Endothelial cell of umbilical vein (primary cell): Measurements from ENCODE around the gene SPSB3. TPM values are rescaled to one million over a fixed set of nuclear protein-coding genes. Genes with fewer than 3 reads are reported as not detected.

Experiments
- BruUV-seq: library from RNA; stranded (reverse); fragments of 400-500 nt; replicated peaks from 2 replicates; lab custom pipeline; 2021; lab: Mats Ljungman, UMichigan
- CTCF ChIA-PET: fragments of 300-600, 350-600 bp; sonication (Branson Sonifier 250); formaldehyde crosslinking; loops from one replicate; lab custom pipeline; 2021; ENCODE audit warnings: antibody characterized with exemption, inconsistent platforms; lab: Charles Lee
- POLR2A ChIA-PET: fragments of 300-600, 350-600 bp; sonication (Branson Sonifier 250); formaldehyde crosslinking; loops from one replicate; lab custom pipeline; 2021; ENCODE audit warnings: antibody characterized with exemption, inconsistent platforms; lab: Charles Lee
- DNase-seq: peaks from one replicate; pipeline ENCODE4 v3.0.0-alpha.2; 2011; ENCODE audit warnings: low read depth, low spot score
- FAIRE-seq: peaks from 2 replicates; lab custom pipeline; 2011; peaks lifted over from hg19 to GRCh38; lab: Jason Lieb, UNC
- H2AFZ ChIP-seq: 2 replicates; pipeline ENCODE4 v1.6.0; 2012; ENCODE audit warnings: low read depth, low read length, control low read depth, inconsistent platforms
- H3K27ac ChIP-seq: 2 replicates; pipeline ENCODE4 v1.5.1; 2011; ENCODE audit warnings: low read depth, mild to moderate bottlenecking, control low read depth, low read length, moderate library complexity; ENCODE audit not compliant: insufficient read depth
- H3K27me3 ChIP-seq, 2 experiments: 2 replicates each; pipeline versions ENCODE4 v1.6.0 to v1.6.1; 2011; ENCODE audit warnings: low read length in 2 of 2, mixed read lengths in 1 of 2; ENCODE audit not compliant: control insufficient read depth in 2 of 2, insufficient read depth in 2 of 2
- H3K36me3 ChIP-seq, 2 experiments: 2 replicates in 1 of 2; 3 replicates in 1 of 2; pipeline ENCODE4 v1.5.1; 2011; ENCODE audit warnings: low read length in 2 of 2, mild to moderate bottlenecking in 1 of 2, moderate library complexity in 1 of 2; ENCODE audit not compliant: control insufficient read depth in 2 of 2, insufficient read depth in 2 of 2; ENCODE audit errors: extremely low read depth in 1 of 2
- H3K4me1 ChIP-seq: 3 replicates; pipeline ENCODE4 v1.5.1; 2011; ENCODE audit warnings: mild to moderate bottlenecking, low read length; ENCODE audit not compliant: control insufficient read depth, insufficient read depth; ENCODE audit errors: extremely low read depth
- H3K4me2 ChIP-seq: 2 replicates; pipeline ENCODE4 v1.6.1; 2011; ENCODE audit warnings: low read length, control low read depth, mixed read lengths; ENCODE audit not compliant: insufficient read depth
- H3K4me3 ChIP-seq, 3 experiments: fragments of 200-600 bp in 1 of 3; sonication (generic), shearing (Covaris generic) in 1 of 3; replicated peaks in 1 of 3; 2 replicates each; pipeline ENCODE4 v1.5.1; 2011 to 2016; ENCODE audit warnings: control low read depth in 3 of 3, low read length in 3 of 3, mild to moderate bottlenecking in 2 of 3, inconsistent platforms in 1 of 3, low read depth in 1 of 3, moderate library complexity in 1 of 3; ENCODE audit not compliant: insufficient read depth in 1 of 3
- H3K79me2 ChIP-seq: 2 replicates; pipeline ENCODE4 v1.6.0; 2012; ENCODE audit warnings: low read length, inconsistent platforms; ENCODE audit not compliant: control insufficient read depth, insufficient read depth
- H3K9ac ChIP-seq: replicated peaks from 2 replicates; pipeline ENCODE3; 2011; ENCODE audit warnings: low read length, control low read depth; ENCODE audit not compliant: insufficient read depth; ENCODE audit errors: extremely low read depth
- H3K9me1 ChIP-seq: replicated peaks from 3 replicates; pipeline ENCODE4 v1.6.0; 2011; ENCODE audit warnings: mild to moderate bottlenecking, low read length; ENCODE audit not compliant: control insufficient read depth, insufficient read depth; ENCODE audit errors: extremely low read depth
- H3K9me3 ChIP-seq: replicated peaks from 2 replicates; pipeline ENCODE4 v1.5.1; 2012; ENCODE audit warnings: low read length, inconsistent platforms; ENCODE audit not compliant: control insufficient read depth, insufficient read depth
- H4K20me1 ChIP-seq: replicated peaks from 2 replicates; pipeline ENCODE3; 2011; ENCODE audit warnings: mild to moderate bottlenecking, low read length; ENCODE audit not compliant: control insufficient read depth, insufficient read depth; ENCODE audit errors: extremely low read depth
- EZH2 ChIP-seq: IDR thresholded peaks from 2 replicates; pipeline ENCODE4 v1.6.1; 2012; ENCODE audit warnings: borderline replicate concordance, low read depth, mild to moderate bottlenecking, moderate library complexity, low read length, inconsistent platforms; ENCODE audit not compliant: severe bottlenecking
- FOS ChIP-seq: IDR thresholded peaks from 2 replicates; pipeline ENCODE4 v1.6.1; 2011; ENCODE audit warnings: mild to moderate bottlenecking, low read length, moderate library complexity, borderline replicate concordance; ENCODE audit not compliant: insufficient read depth
- GATA2 ChIP-seq: IDR thresholded peaks from 2 replicates; pipeline ENCODE4 v1.7.0; 2011; ENCODE audit warnings: low read depth, mild to moderate bottlenecking, moderate library complexity, mixed read lengths, low read length; ENCODE audit not compliant: insufficient read length, insufficient read depth
- JUN ChIP-seq: IDR thresholded peaks from 2 replicates; pipeline ENCODE4 v1.6.1; 2011; ENCODE audit warnings: borderline replicate concordance, low read depth; ENCODE audit not compliant: insufficient read length, insufficient read depth
- MYC ChIP-seq: IDR thresholded peaks from one replicate; pipeline ENCODE4 v1.6.1; 2011; ENCODE audit warnings: mild to moderate bottlenecking, low read depth, low read length
- POLR2A ChIP-seq: IDR thresholded peaks from 2 replicates; pipeline ENCODE4 v1.6.1; 2012; ENCODE audit warnings: low read depth, mild to moderate bottlenecking, control low read depth, low read length
- POLR2AphosphoS5 ChIP-seq: IDR thresholded peaks from 2 replicates; pipeline ENCODE4 v1.6.1; 2012; ENCODE audit warnings: low read depth, mild to moderate bottlenecking, control low read depth, low read length, moderate library complexity; ENCODE audit not compliant: insufficient read depth
- dilution Hi-C: fragments of 300-500 bp; cut with MboI; formaldehyde crosslinking; loops from one replicate; pipeline ENCODE4 v1.15.0; 2019; ENCODE audit warnings: low sequenced_read_pairs; ENCODE audit not compliant: extremely low pct_ligation_motif_present
- intact Hi-C: fragments of 100-400 bp; cut with micrococcal nuclease; formaldehyde crosslinking; loops from one replicate; pipeline ENCODE4 v1.10.0; 2022
- polyA plus RNA-seq, 4 experiments: library from polyadenylated mRNA; depleted of rRNA in 3 of 4; stranded (reverse) in 3 of 4; unstranded in 1 of 4; fragments of >200 nt; gene quantifications; 2 replicates each; pipeline versions ENCODE4 v1.2.1 to v1.2.3, GENCODE V29; 2011 to 2012; ENCODE audit warnings: missing spikeins in 1 of 4
- total RNA-seq: library from RNA; stranded (reverse); gene quantifications from 2 replicates; pipeline ENCODE4 v1.2.3, GENCODE V29; 2021
- TF ChIP-seq, protein P1 (sequence below): IDR thresholded peaks from 2 replicates; pipeline ENCODE4 v1.6.1; 2011; ENCODE audit not compliant: insufficient read depth, insufficient read length
- TF ChIP-seq, protein P2 (sequence below), 2 donors: IDR thresholded peaks; 1 replicate in 1 of 2; 2 replicates in 1 of 2; pipeline ENCODE4 v1.5.1; 2011; ENCODE audit warnings: low read length in 2 of 2, mild to moderate bottlenecking in 2 of 2, moderate library complexity in 2 of 2, control low read depth in 1 of 2, inconsistent platforms in 1 of 2, low read depth in 1 of 2; ENCODE audit not compliant: insufficient read depth in 1 of 2; ENCODE audit errors: extremely low read depth in 1 of 2

SPSB3 gene
- total and polyA plus RNA-seq, 2 donors (not counting 3 experiments of a cell fraction or from before 2014, with no cell fraction given) = 39.0 to 86.2 TPM

DNA sequence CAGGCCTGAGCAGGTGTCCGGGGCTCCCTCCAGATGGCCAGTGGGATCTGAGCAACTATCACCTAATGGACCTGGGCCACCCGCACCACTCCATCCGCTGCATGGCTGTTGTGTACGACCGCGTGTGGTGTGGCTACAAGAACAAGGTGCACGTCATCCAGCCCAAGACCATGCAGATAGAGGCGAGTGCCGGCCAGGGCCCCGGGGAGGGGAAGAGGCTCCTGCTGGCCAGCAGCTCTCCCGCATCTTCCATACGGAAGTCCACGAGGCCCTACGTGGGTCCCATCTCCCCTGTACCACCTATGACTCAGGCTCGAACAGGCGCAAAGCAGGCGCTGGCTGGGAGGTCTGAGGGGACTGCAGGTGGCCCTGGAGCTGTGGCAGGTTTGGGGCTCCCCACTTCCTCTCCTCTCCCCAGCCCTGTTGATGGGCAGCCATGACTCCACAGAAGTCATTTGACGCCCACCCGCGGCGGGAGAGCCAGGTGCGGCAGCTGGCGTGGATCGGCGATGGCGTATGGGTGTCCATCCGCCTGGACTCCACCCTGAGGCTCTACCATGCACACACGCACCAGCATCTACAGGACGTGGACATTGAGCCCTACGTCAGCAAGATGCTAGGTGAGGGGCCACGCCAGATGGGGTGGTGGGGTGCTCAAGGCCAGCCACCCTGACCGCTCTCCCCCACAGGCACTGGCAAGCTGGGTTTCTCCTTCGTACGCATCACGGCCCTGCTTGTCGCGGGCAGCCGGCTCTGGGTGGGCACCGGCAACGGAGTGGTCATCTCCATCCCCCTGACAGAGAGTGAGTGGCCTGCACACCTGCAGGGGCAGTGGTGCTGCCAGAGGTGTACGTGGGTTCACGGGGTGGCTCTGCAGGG, 15.0 kb downstream of the SPSB3 start:
- DNase-seq = no peak
- dilution Hi-C loops = no loop called here
- Histone ChIP-seq H3K4me1 (peaks cover 11% of the 10 kb centered on the region), H3K4me2 (no peak overlapping the region), H3K27me3 (no peaks in the 10 kb centered on the region), H3K36me3 (peaks cover 4 to 44% of the 10 kb centered on the region in 2 experiments), H3K79me2 (peaks cover 5% of the 10 kb centered on the region), H3K4me3 (no peak overlapping the region), H3K9me1 (no peaks in the 10 kb centered on the region), H3K27ac (no peak overlapping the region), H2AFZ (no peak overlapping the region), H4K20me1 (no peaks in the 10 kb centered on the region), H3K9ac (no peak overlapping the region), H3K9me3 (no peaks in the 10 kb centered on the region)
- TF ChIP-seq POLR2AphosphoS5 = no peak
- no peak for TF ChIP-seq MYC
- TF ChIP-seq EZH2 = no peak
- no peak for TF ChIP-seq POLR2A
- TF ChIP-seq, protein P1, sequence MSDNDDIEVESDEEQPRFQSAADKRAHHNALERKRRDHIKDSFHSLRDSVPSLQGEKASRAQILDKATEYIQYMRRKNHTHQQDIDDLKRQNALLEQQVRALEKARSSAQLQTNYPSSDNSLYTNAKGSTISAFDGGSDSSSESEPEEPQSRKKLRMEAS = no peak
- TF ChIP-seq GATA2 = no peak
- TF ChIP-seq, protein P2, sequence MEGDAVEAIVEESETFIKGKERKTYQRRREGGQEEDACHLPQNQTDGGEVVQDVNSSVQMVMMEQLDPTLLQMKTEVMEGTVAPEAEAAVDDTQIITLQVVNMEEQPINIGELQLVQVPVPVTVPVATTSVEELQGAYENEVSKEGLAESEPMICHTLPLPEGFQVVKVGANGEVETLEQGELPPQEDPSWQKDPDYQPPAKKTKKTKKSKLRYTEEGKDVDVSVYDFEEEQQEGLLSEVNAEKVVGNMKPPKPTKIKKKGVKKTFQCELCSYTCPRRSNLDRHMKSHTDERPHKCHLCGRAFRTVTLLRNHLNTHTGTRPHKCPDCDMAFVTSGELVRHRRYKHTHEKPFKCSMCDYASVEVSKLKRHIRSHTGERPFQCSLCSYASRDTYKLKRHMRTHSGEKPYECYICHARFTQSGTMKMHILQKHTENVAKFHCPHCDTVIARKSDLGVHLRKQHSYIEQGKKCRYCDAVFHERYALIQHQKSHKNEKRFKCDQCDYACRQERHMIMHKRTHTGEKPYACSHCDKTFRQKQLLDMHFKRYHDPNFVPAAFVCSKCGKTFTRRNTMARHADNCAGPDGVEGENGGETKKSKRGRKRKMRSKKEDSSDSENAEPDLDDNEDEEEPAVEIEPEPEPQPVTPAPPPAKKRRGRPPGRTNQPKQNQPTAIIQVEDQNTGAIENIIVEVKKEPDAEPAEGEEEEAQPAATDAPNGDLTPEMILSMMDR (IDR thresholded peaks at IDR 0.05; ENCODE audit: extremely low read depth in 1 of 2, insufficient read depth in 1 of 2, low read depth in 1 of 2, low read length in 2 of 2) = no peak
- TF ChIP-seq FOS = no peak
- no peak for TF ChIP-seq JUN
- no peak for FAIRE-seq
- CTCF ChIA-PET = no interaction called here
- POLR2A ChIA-PET = no interaction called here
- intact Hi-C loops = no loop called here
- BruUV-seq = no TSS peak
